Astrocyte (in vitro differentiated cells and primary cell): ENCODE measurements around the gene GAS6. TPM values are rescaled to one million over a fixed set of nuclear protein-coding genes. Genes with fewer than 3 reads are reported as not detected.

Experiments used
- DNase-seq: peaks from one replicate; pipeline ENCODE4 v3.0.0-alpha.2; 2010; ENCODE audit warnings: low read depth
- FAIRE-seq: peaks from 2 replicates; lab custom pipeline; 2011; peaks lifted over from hg19 to GRCh38; lab: Jason Lieb, UNC
- H2AFZ ChIP-seq: 2 replicates; pipeline ENCODE4 v1.6.0; 2012; ENCODE audit warnings: low read depth, low read length, inconsistent platforms
- H3K27ac ChIP-seq: 2 replicates; pipeline ENCODE4 v1.5.1; 2011; ENCODE audit warnings: low read depth, low read length, inconsistent platforms
- H3K27me3 ChIP-seq: 2 replicates; pipeline ENCODE4 v1.6.0; 2011; ENCODE audit warnings: low read length, inconsistent platforms; ENCODE audit not compliant: insufficient read depth
- H3K36me3 ChIP-seq: 2 replicates; pipeline ENCODE4 v1.5.1; 2011; ENCODE audit warnings: low read length, inconsistent platforms; ENCODE audit not compliant: insufficient read depth
- H3K4me1 ChIP-seq: 2 replicates; pipeline ENCODE4 v1.5.1; 2011; ENCODE audit warnings: low read length, inconsistent platforms; ENCODE audit not compliant: insufficient read depth
- H3K4me2 ChIP-seq: 2 replicates; pipeline ENCODE4 v1.6.0; 2012; ENCODE audit warnings: low read length, inconsistent platforms
- H3K4me3 ChIP-seq: 2 replicates; pipeline ENCODE4 v1.5.1; 2011; ENCODE audit warnings: low read depth, mild to moderate bottlenecking, low read length, inconsistent platforms; ENCODE audit not compliant: insufficient read depth
- H3K79me2 ChIP-seq: 2 replicates; pipeline ENCODE4 v1.6.0; 2012; ENCODE audit warnings: mild to moderate bottlenecking, low read length, inconsistent platforms; ENCODE audit not compliant: insufficient read depth
- H3K9ac ChIP-seq: 2 replicates; pipeline ENCODE4 v1.6.0; 2012; ENCODE audit warnings: mild to moderate bottlenecking, low read length, inconsistent platforms
- H3K9me3 ChIP-seq: 2 replicates; pipeline ENCODE4 v1.5.1; 2012; ENCODE audit warnings: low read depth, mild to moderate bottlenecking, low read length, inconsistent platforms; ENCODE audit not compliant: insufficient read depth
- H4K20me1 ChIP-seq: 2 replicates; pipeline ENCODE4 v1.6.0; 2012; ENCODE audit warnings: low read length, inconsistent platforms; ENCODE audit not compliant: insufficient read depth
- H3K27ac Mint-ChIP-seq: one replicate; pipeline ENCODE4 v1.8.0; 2021; ENCODE audit warnings: mild to moderate bottlenecking, mixed read lengths; ENCODE audit not compliant: unreplicated experiment
- H3K27me3 Mint-ChIP-seq: one replicate; pipeline ENCODE4 v1.8.0; 2021; ENCODE audit warnings: low read depth, mixed read lengths; ENCODE audit not compliant: unreplicated experiment
- H3K36me3 Mint-ChIP-seq: one replicate; pipeline ENCODE4 v1.8.0; 2021; ENCODE audit warnings: low read depth, mixed read lengths; ENCODE audit not compliant: unreplicated experiment
- H3K4me1 Mint-ChIP-seq: one replicate; pipeline ENCODE4 v1.8.0; 2021; ENCODE audit warnings: low read depth, mixed read lengths; ENCODE audit not compliant: unreplicated experiment
- H3K4me3 Mint-ChIP-seq: one replicate; pipeline ENCODE4 v1.8.0; 2021; ENCODE audit warnings: mild to moderate bottlenecking, moderate library complexity, mixed read lengths; ENCODE audit not compliant: unreplicated experiment
- H3K9me3 Mint-ChIP-seq: one replicate; pipeline ENCODE4 v1.8.0; 2021; ENCODE audit warnings: mild to moderate bottlenecking, mixed read lengths; ENCODE audit not compliant: unreplicated experiment
- EZH2 ChIP-seq: IDR thresholded peaks from 2 replicates; pipeline ENCODE4 v1.6.1; 2012; ENCODE audit warnings: mild to moderate bottlenecking, low read length, inconsistent platforms; ENCODE audit not compliant: insufficient read depth
- total RNA-seq: library from RNA; stranded (reverse); gene quantifications from 2 replicates; pipeline ENCODE4 v1.2.1, GENCODE V29; 2021
- TF ChIP-seq, protein P1 (sequence below): IDR thresholded peaks from 2 replicates; pipeline ENCODE4 v1.5.1; 2011; ENCODE audit warnings: low read depth, mild to moderate bottlenecking, inconsistent platforms, low read length, moderate library complexity; ENCODE audit not compliant: insufficient read depth

The GAS6 gene
- total RNA-seq, 1 donor from 2014 or later: 287 TPM

DNA sequence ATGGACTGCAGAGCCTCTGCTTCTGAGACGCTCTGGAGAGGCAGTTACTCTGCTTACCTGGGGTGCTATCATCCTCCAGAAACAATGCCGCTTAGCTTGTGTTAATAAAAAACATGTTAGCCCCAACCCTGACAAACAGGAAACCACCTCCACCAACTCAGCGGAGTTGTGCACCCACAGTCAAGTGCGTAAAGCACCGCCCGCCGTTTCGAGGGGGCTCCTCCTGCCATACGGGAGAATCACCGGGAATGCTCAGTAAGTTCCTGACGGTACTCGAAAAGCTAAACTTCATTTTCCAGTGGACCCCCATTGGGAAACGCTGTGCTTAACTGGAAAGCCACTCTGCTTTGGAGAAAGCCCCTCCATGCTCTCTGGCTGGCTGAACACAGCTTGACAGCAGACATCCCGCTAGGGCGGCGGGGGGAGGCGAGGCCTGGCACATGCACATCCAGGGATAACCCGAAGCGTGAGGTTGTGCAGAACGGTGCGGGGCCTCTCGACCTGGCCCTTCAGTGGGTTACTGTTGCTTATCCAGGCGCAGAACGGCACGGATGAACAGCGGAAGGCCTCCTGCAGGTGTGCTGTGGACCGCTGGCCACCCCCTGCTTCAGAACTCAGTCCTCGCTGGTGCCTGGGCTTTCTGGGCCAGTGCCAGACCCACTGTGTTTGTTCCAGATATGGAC is 17.1 kb downstream of the GAS6 start:
- Histone ChIP-seq H3K36me3 (peaks cover 3% of the 10 kb centered on the region), H4K20me1 (peaks cover 58% of the 10 kb centered on the region), H3K4me1 (peaks cover 18% of the 10 kb centered on the region), H3K9me3 (no peaks in the 10 kb centered on the region), H2AFZ (no peak overlapping the region), H3K9ac (no peak overlapping the region), H3K27me3 (no peaks in the 10 kb centered on the region), H3K27ac (no peak overlapping the region), H3K79me2 (peaks cover 77% of the 10 kb centered on the region), H3K4me3 (no peak overlapping the region), H3K4me2 (no peak overlapping the region)
- H3K36me3 Mint-ChIP-seq: peaks cover 26% of the 10 kb centered on the region
- H3K9me3 Mint-ChIP-seq: no peaks in the 10 kb centered on the region
- no peaks in the 10 kb centered on the region for H3K27me3 Mint-ChIP-seq
- H3K4me1 Mint-ChIP-seq: peaks cover 24% of the 10 kb centered on the region
- no peak for DNase-seq
- H3K27ac Mint-ChIP-seq: no peak overlapping the region
- TF ChIP-seq, protein P1, sequence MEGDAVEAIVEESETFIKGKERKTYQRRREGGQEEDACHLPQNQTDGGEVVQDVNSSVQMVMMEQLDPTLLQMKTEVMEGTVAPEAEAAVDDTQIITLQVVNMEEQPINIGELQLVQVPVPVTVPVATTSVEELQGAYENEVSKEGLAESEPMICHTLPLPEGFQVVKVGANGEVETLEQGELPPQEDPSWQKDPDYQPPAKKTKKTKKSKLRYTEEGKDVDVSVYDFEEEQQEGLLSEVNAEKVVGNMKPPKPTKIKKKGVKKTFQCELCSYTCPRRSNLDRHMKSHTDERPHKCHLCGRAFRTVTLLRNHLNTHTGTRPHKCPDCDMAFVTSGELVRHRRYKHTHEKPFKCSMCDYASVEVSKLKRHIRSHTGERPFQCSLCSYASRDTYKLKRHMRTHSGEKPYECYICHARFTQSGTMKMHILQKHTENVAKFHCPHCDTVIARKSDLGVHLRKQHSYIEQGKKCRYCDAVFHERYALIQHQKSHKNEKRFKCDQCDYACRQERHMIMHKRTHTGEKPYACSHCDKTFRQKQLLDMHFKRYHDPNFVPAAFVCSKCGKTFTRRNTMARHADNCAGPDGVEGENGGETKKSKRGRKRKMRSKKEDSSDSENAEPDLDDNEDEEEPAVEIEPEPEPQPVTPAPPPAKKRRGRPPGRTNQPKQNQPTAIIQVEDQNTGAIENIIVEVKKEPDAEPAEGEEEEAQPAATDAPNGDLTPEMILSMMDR: no peak
- TF ChIP-seq EZH2: no peak
- FAIRE-seq: no peak
- no peak overlapping the region for H3K4me3 Mint-ChIP-seq

DNA sequence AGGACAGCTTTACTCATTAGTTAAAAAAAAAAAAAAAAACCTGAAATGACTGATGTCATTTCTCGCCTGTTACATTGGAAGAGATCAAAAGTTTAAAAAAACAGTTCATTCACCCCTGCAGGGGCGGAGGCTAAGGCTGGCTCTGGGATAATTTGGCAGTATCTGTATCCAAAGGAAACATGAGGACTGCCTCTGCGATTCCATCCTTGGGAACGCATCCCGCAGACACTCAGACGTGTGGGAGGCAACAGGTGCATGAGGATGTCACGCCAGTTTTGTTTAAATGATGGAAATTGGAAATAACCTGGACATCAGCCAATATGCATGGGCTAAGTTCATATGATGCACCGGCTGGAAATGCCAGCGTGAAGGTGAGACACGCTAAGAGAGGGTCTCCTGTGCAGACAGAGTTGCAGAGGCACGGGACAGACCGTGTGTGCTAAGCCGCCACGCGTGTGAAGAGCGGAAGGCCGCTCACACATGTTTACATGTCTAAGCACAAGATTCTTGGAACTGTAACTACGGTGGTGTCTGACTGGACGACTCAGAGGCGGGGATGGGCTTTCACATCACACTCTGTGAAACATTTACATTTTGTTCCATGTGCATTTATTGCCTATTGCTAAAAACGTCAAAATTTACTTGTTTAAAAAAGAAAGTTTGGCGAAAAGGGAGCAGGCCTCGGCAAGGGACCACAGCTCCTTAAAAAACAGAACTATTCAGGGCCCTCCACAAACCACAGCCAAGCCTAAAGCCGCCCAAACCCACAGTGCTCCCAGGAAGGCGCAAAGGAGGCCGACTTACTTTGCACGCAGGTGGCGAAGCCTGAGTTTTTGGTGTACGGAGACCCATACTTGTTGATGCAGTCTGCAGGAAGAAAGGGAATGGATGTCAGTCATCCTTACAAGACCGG is 17.9 kb downstream of the GAS6 start:
- H3K36me3 ChIP-seq: peaks cover 3% of the 10 kb centered on the region
- no peak overlapping the region for H3K9ac ChIP-seq
- Mint-ChIP-seq H3K4me1 (peaks cover 24% of the 10 kb centered on the region), H3K4me3 (peak overlapping the region; percentile 14), H3K27ac (no peak overlapping the region), H3K36me3 (peaks cover 26% of the 10 kb centered on the region), H3K27me3 (no peaks in the 10 kb centered on the region), H3K9me3 (no peaks in the 10 kb centered on the region)
- no peaks in the 10 kb centered on the region for H3K9me3 ChIP-seq
- no peak overlapping the region for H2AFZ ChIP-seq
- no peak overlapping the region for H3K4me3 ChIP-seq
- H4K20me1 ChIP-seq: peaks cover 54% of the 10 kb centered on the region
- peaks cover 73% of the 10 kb centered on the region for H3K79me2 ChIP-seq
- peaks cover 19% of the 10 kb centered on the region for H3K4me1 ChIP-seq
- H3K4me2 ChIP-seq: no peak overlapping the region
- TF ChIP-seq, protein P1: no peak
- TF ChIP-seq EZH2: no peak
- DNase-seq (no peak), FAIRE-seq (no peak)
- no peaks in the 10 kb centered on the region for H3K27me3 ChIP-seq
- no peak overlapping the region for H3K27ac ChIP-seq

DNA sequence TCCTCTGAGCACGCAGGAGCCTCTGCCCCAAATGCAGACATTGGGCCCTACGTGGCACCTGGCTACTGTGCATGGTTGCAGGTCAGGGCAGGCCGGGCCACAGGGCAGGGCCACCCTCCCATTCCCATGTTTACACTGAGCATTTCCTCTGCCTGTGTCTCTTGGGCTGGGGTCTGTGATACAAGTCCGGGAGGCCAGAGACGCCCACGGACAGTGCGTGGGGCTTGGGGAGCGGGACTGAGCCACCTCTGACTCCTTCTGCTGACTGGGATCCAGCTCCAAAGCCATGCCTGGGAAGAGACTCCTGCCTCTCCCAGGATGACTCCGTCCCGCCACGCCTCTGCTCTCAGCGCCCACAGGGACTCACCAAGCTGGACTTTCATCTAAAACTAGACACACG is 18.8 kb downstream of the GAS6 start:
- FAIRE-seq (no peak), DNase-seq (no peak)
- Histone ChIP-seq H3K36me3 (peaks cover 3% of the 10 kb centered on the region), H3K79me2 (peaks cover 73% of the 10 kb centered on the region), H2AFZ (no peak overlapping the region), H3K27ac (peak overlapping the region; percentile 21), H3K27me3 (no peaks in the 10 kb centered on the region), H3K4me2 (no peak overlapping the region), H3K4me1 (peaks cover 27% of the 10 kb centered on the region), H3K4me3 (no peak overlapping the region), H4K20me1 (peaks cover 45% of the 10 kb centered on the region), H3K9me3 (no peaks in the 10 kb centered on the region), H3K9ac (no peak overlapping the region)
- H3K4me3 Mint-ChIP-seq: no peak overlapping the region
- no peaks in the 10 kb centered on the region for H3K9me3 Mint-ChIP-seq
- peaks cover 24% of the 10 kb centered on the region for H3K4me1 Mint-ChIP-seq
- no peaks in the 10 kb centered on the region for H3K27me3 Mint-ChIP-seq
- TF ChIP-seq, protein P1: no peak
- TF ChIP-seq EZH2: no peak
- peaks cover 26% of the 10 kb centered on the region for H3K36me3 Mint-ChIP-seq
- H3K27ac Mint-ChIP-seq: no peak overlapping the region
